GM18907 (cell line): ENCODE data around the gene HMGXB4.

Experiments
- ATAC-seq: cut with Tn5 transposase; IDR thresholded peaks from one replicate; pipeline ENCODE4 v1.9.1; 2021; ENCODE audit warnings: mild to moderate bottlenecking, moderate library complexity; ENCODE audit not compliant: unreplicated experiment

The HMGXB4 gene

GRCh38 chr22:35253946-35254345, 3.3 kb upstream of the HMGXB4 start:
- ATAC-seq: no peak

- peak; percentile 19 for ATAC-seq
These were observed 332 bp upstream of the HMGXB4 start for GRCh38 chr22:35257002-35257320.

GRCh38 chr22:35258191-35258988, 1.1 kb downstream of the HMGXB4 start:
- ATAC-seq: no peak

- no peak for ATAC-seq
These were observed 7.7 kb downstream of the HMGXB4 start for GRCh38 chr22:35264986-35265385.

GRCh38 chr22:35266277-35266676, 9.0 kb downstream of the HMGXB4 start:
- ATAC-seq: no peak

GRCh38 chr22:35269630-35270029, 12.3 kb downstream of the HMGXB4 start:
- ATAC-seq: no peak

- ATAC-seq: no peak
These were observed 17.0 kb downstream of the HMGXB4 start for GRCh38 chr22:35274154-35274871.

GRCh38 chr22:35275580-35275979, 18.3 kb downstream of the HMGXB4 start:
- ATAC-seq: no peak

- ATAC-seq: no peak
These were observed 18.7 kb downstream of the HMGXB4 start for GRCh38 chr22:35276019-35276418.

GRCh38 chr22:35288116-35288515, 30.8 kb downstream of the HMGXB4 start:
- no peak for ATAC-seq

GRCh38 chr22:35292786-35293185, 35.5 kb downstream of the HMGXB4 start:
- ATAC-seq: no peak

- ATAC-seq: no peak
These were observed 38.8 kb downstream of the HMGXB4 start for GRCh38 chr22:35296051-35296450.

- peak; percentile 22 for ATAC-seq
These were observed 42.0 kb downstream of the HMGXB4 start for GRCh38 chr22:35299217-35299672.

- ATAC-seq: peak; percentile 97
These were observed 42.6 kb downstream of the HMGXB4 start, which contains the start of gene TOM1 for GRCh38 chr22:35299673-35300499. Gene TOM1, plus strand, starts transcription at chr22:35299894. Its CDS starts 35 bp downstream, at chr22:35299929.

GRCh38 chr22:35301372-35301874, 44.1 kb downstream of the HMGXB4 start:
- ATAC-seq: no peak

- ATAC-seq: no peak
These were observed 45.8 kb downstream of the HMGXB4 start for GRCh38 chr22:35303029-35303624.

GRCh38 chr22:35305525-35306070, 48.3 kb downstream of the HMGXB4 start:
- ATAC-seq: no peak

GRCh38 chr22:35306350-35306967, 49.2 kb downstream of the HMGXB4 start:
- no peak for ATAC-seq

- no peak for ATAC-seq
These were observed 50.1 kb downstream of the HMGXB4 start for GRCh38 chr22:35307372-35307771.

GRCh38 chr22:35307892-35308291, 50.6 kb downstream of the HMGXB4 start:
- ATAC-seq: no peak
